SK-N-SH (cell line): ENCODE measurements around the gene EIF3K. TPM values are rescaled to one million over a fixed set of nuclear protein-coding genes. Genes with fewer than 3 reads are reported as not detected.

Experiments
- CTCF ChIA-PET: fragments of 300-600, 350-600 bp; formaldehyde crosslinking; extraction: SDS; loops from one replicate; lab custom pipeline; 2021; lab: Yijun Ruan, JAX
- POLR2A ChIA-PET: fragments of 350-600 bp; sonication (Branson Sonifier 250); formaldehyde crosslinking; extraction: SDS; loops from one replicate; lab custom pipeline; 2020; ENCODE audit warnings: antibody characterized with exemption, inconsistent platforms; lab: Yijun Ruan, JAX
- DNase-seq: peaks from one replicate; pipeline ENCODE4 v3.0.0; 2012
- H2AFZ ChIP-seq: fragments of 200-600 bp; sonication (generic); 2 replicates; pipeline ENCODE4 v1.8.1; 2016; ENCODE audit warnings: antibody characterized with exemption, mild to moderate bottlenecking, low read depth
- H3F3A ChIP-seq: fragments of 200-600 bp; sonication (generic); replicated peaks from 2 replicates; pipeline ENCODE3; 2016; ENCODE audit warnings: antibody characterized with exemption, mild to moderate bottlenecking; ENCODE audit not compliant: insufficient read depth
- H3K27ac ChIP-seq, 2 experiments: fragments of 200-500 bp in 1 of 2; fragments of 200-600 bp in 1 of 2; sonication (Bioruptor generic) in 1 of 2; sonication (generic), shearing (Covaris generic) in 1 of 2; 2 replicates each; pipeline versions ENCODE4 v1.5.1 to v1.6.1; 2014 to 2016; ENCODE audit warnings: low read depth in 2 of 2, inconsistent platforms in 1 of 2, low read length in 1 of 2, mild to moderate bottlenecking in 1 of 2, mixed read lengths in 1 of 2
- H3K27me3 ChIP-seq: fragments of 200-600 bp; sonication (generic), shearing (Covaris generic); 2 replicates; pipeline ENCODE4 v1.6.1; 2016; ENCODE audit warnings: mixed run types; ENCODE audit not compliant: insufficient read depth
- H3K36me3 ChIP-seq, 2 experiments: fragments of 200-500 bp in 1 of 2; fragments of 200-600 bp in 1 of 2; sonication (Bioruptor generic) in 1 of 2; sonication (generic) in 1 of 2; replicated peaks in 1 of 2; 2 replicates each; pipeline versions ENCODE3 to v1.5.1; 2014 to 2016; ENCODE audit warnings: low read length in 1 of 2, mild to moderate bottlenecking in 1 of 2; ENCODE audit not compliant: insufficient read depth in 2 of 2, control insufficient read depth in 1 of 2
- H3K4me1 ChIP-seq, 2 experiments: fragments of 200-500 bp in 1 of 2; fragments of 200-600 bp in 1 of 2; sonication (Bioruptor generic) in 1 of 2; sonication (generic), shearing (Covaris generic) in 1 of 2; 2 replicates each; pipeline versions ENCODE4 v1.5.1 to v1.6.1; 2014 to 2016; ENCODE audit warnings: low read depth in 1 of 2, low read length in 1 of 2, mixed run types in 1 of 2; ENCODE audit not compliant: insufficient read depth in 2 of 2, control insufficient read depth in 1 of 2
- H3K4me2 ChIP-seq: fragments of 200-600 bp; sonication (generic), shearing (Covaris generic); 2 replicates; pipeline ENCODE4 v1.6.1; 2017; ENCODE audit warnings: mixed run types
- H3K4me3 ChIP-seq, 2 experiments: fragments of 200-500 bp in 1 of 2; fragments of 200-600 bp in 1 of 2; sonication (Bioruptor generic) in 1 of 2; sonication (generic), shearing (Covaris generic) in 1 of 2; 2 replicates each; pipeline versions ENCODE4 v1.5.1 to v1.8.1; 2014 to 2016; ENCODE audit warnings: low read depth in 2 of 2, inconsistent platforms in 1 of 2, low read length in 1 of 2, mild to moderate bottlenecking in 1 of 2, mixed read lengths in 1 of 2, moderate library complexity in 1 of 2
- H3K79me2 ChIP-seq: fragments of 200-600 bp; sonication (generic); 2 replicates; pipeline ENCODE4 v1.8.1; 2017; ENCODE audit warnings: mild to moderate bottlenecking; ENCODE audit not compliant: insufficient read depth
- H3K9ac ChIP-seq: fragments of 200-600 bp; sonication (generic); 2 replicates; pipeline ENCODE4 v1.6.1; 2017; ENCODE audit warnings: mixed run types
- H3K9me2 ChIP-seq: fragments of 200-600 bp; sonication (generic); 2 replicates; pipeline ENCODE4 v1.6.1; 2017; ENCODE audit warnings: mixed run types
- H3K9me3 ChIP-seq: fragments of 200-600 bp; sonication (generic); 2 replicates; pipeline ENCODE4 v1.6.1; 2017; ENCODE audit warnings: mixed run types, mild to moderate bottlenecking, moderate library complexity
- H4K20me1 ChIP-seq: fragments of 200-600 bp; sonication (generic); 2 replicates; pipeline ENCODE4 v1.6.1; 2017; ENCODE audit warnings: mild to moderate bottlenecking, mixed run types; ENCODE audit not compliant: insufficient read depth
- EP300 ChIP-seq, 2 experiments: IDR thresholded peaks; 2 replicates each; pipeline versions ENCODE4 v1.4.0 to v1.6.1; 2012; ENCODE audit warnings: borderline replicate concordance in 1 of 2, low read depth in 1 of 2, low read length in 1 of 2
- FOSL2 ChIP-seq: IDR thresholded peaks from 2 replicates; pipeline ENCODE4 v1.4.0; 2012; ENCODE audit warnings: low read depth, mild to moderate bottlenecking, moderate library complexity, borderline replicate concordance
- FOXJ3 ChIP-seq: sonication (generic); formaldehyde crosslinking; IDR thresholded peaks from 2 replicates; pipeline ENCODE4 v1.5.1; 2020; ENCODE audit warnings: mild to moderate bottlenecking, missing genetic modification reagents
- GABPA ChIP-seq: IDR thresholded peaks from 2 replicates; pipeline ENCODE4 v1.4.0; 2012; ENCODE audit warnings: low read depth, mild to moderate bottlenecking
- GATA2 ChIP-seq: sonication (generic); formaldehyde crosslinking; IDR thresholded peaks from 2 replicates; pipeline ENCODE4 v1.5.0; 2020; ENCODE audit warnings: mild to moderate bottlenecking, missing genetic modification reagents
- MEF2A ChIP-seq: IDR thresholded peaks from 2 replicates; pipeline ENCODE4 v1.4.0; 2012; ENCODE audit warnings: low read depth, borderline replicate concordance
- NFIC ChIP-seq: IDR thresholded peaks from 2 replicates; pipeline ENCODE4 v1.4.0; 2012; ENCODE audit warnings: borderline replicate concordance
- NRF1 ChIP-seq: IDR thresholded peaks from 2 replicates; pipeline ENCODE4 v1.6.1; 2012; ENCODE audit warnings: low read depth, mild to moderate bottlenecking, low read length
- RCOR1 ChIP-seq: fragments of 150-350 bp; IDR thresholded peaks from 2 replicates; pipeline ENCODE4 v1.6.1; 2017; ENCODE audit warnings: antibody characterized with exemption, low read length
- YY1 ChIP-seq: IDR thresholded peaks from 2 replicates; pipeline ENCODE4 v1.4.0; 2012; ENCODE audit warnings: low read depth, mild to moderate bottlenecking
- WGBS: methylation state at CpG from one replicate; pipeline ENCODE4 v1.1.6; 2017; ENCODE audit warnings: low lambda C conversion rate; 5-methylcytosine and 5-hydroxymethylcytosine counted together
- polyA plus RNA-seq, 3 experiments: library from polyadenylated mRNA; depleted of rRNA; stranded (reverse); fragments of >200 nt; gene quantifications; 2 replicates each; pipeline ENCODE4 v1.2.3, GENCODE V29; 2012
- TF ChIP-seq, protein P1 (sequence below): fragments of 150-350 bp; IDR thresholded peaks from 2 replicates; pipeline ENCODE4 v1.6.1; 2017; ENCODE audit warnings: antibody characterized with exemption, low read length, low read depth, borderline replicate concordance
- TF ChIP-seq, protein P2 (sequence below): IDR thresholded peaks from 2 replicates; pipeline ENCODE4 v1.4.0; 2012; ENCODE audit warnings: low read depth
- TF ChIP-seq, protein P3 (sequence below): fragments of 200-600 bp; sonication (generic); IDR thresholded peaks from 2 replicates; pipeline ENCODE4 v1.6.1; 2017; ENCODE audit warnings: antibody characterized with exemption, mild to moderate bottlenecking, moderate library complexity
- TF ChIP-seq, protein P4 (sequence below): IDR thresholded peaks from 2 replicates; pipeline ENCODE4 v1.4.0; 2012; ENCODE audit warnings: low read depth, borderline replicate concordance

The EIF3K gene
- polyA plus RNA-seq, 1 of the 3 experiments (the other 2 are of a cell fraction): 484 TPM

DNA sequence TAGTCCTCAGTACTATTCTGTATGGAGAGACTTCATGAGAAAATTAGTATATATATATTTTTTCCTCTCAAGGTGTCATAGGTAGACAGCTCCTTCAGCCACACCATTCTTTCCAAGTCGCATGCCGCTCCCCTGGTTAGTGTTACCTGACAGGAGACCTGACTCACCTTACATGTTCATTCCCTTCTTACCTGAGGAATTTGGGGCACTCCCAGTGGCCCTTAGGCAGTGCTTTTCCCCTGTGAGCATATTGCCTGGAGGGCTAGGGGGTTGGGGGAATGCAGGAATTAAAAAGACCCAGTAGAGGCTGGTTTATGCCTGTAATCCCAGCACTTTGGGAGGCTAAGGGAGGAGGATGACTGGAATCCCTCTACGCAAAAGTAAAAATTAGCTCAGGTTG is 19.5 kb downstream of the EIF3K start (continued):
- no peak for TF ChIP-seq GABPA

DNA sequence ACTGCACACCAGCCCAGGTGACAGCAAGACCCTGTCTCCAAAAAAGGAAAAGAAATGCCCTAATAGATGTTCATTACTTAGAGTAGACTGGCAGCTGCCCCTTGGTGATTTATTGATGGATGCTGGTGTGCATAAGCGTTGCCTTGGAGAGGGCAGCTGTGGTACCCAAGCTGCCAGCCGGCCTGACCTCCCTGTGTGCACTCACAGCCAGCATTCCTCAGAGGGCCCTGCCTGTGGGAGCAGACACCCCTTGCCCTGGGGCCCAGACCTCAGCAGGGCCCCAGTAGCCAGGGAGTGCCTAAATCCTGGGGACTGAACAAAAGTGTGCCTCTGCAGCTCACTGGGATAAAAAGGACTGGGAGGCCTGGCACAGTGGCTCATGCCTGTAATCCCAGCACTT is 20.7 kb downstream of the EIF3K start:
- no peaks in the 10 kb centered on the region for H3K27me3 ChIP-seq
- no peaks in the 10 kb centered on the region for H3K9me3 ChIP-seq
- H3K79me2 ChIP-seq: peaks cover 5% of the 10 kb centered on the region; the same call in 1 of the 2 replicates
- WGBS: 94% methylated on average over 2 of the region's 2 CpGs
- no peak overlapping the region for H3K9ac ChIP-seq
- peaks cover 2% of the 10 kb centered on the region for H3F3A ChIP-seq
- no peaks in the 10 kb centered on the region for H4K20me1 ChIP-seq
- no peak overlapping the region for H2AFZ ChIP-seq
- no peaks in the 10 kb centered on the region; a peak in 1 of 4 replicates for H3K4me1 ChIP-seq
- no peaks in the 10 kb centered on the region for H3K9me2 ChIP-seq
- H3K4me2 ChIP-seq: no peak overlapping the region
- H3K27ac ChIP-seq: no peak overlapping the region
- ChIA-PET CTCF (interaction anchor here (0.9 to 8.7 kb wide), 3 partner anchors 72 to 237 kb away, joined by 3 to 73 read pairs (median 52); partner anchors contain the start of gene FAM98C), POLR2A (no interaction called here)
- H3K4me3 ChIP-seq: no peak overlapping the region
- no peak for DNase-seq
- TF ChIP-seq, protein P1, sequence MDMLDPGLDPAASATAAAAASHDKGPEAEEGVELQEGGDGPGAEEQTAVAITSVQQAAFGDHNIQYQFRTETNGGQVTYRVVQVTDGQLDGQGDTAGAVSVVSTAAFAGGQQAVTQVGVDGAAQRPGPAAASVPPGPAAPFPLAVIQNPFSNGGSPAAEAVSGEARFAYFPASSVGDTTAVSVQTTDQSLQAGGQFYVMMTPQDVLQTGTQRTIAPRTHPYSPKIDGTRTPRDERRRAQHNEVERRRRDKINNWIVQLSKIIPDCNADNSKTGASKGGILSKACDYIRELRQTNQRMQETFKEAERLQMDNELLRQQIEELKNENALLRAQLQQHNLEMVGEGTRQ: no peak
- TF ChIP-seq NFIC (no peak), MEF2A (no peak), NRF1 (no peak), GATA2 (CRISPR knock-in tag) (no peak), EP300 (IDR thresholded peaks at IDR 0.05; ENCODE audit: borderline replicate concordance in 1 of 2, low read depth in 1 of 2, low read length in 1 of 2) (no peak), YY1 (no peak), RCOR1 (no peak), FOSL2 (no peak), FOXJ3 (CRISPR knock-in tag) (no peak)
- TF ChIP-seq, protein P2, sequence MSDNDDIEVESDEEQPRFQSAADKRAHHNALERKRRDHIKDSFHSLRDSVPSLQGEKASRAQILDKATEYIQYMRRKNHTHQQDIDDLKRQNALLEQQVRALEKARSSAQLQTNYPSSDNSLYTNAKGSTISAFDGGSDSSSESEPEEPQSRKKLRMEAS: no peak
- TF ChIP-seq, protein P3, sequence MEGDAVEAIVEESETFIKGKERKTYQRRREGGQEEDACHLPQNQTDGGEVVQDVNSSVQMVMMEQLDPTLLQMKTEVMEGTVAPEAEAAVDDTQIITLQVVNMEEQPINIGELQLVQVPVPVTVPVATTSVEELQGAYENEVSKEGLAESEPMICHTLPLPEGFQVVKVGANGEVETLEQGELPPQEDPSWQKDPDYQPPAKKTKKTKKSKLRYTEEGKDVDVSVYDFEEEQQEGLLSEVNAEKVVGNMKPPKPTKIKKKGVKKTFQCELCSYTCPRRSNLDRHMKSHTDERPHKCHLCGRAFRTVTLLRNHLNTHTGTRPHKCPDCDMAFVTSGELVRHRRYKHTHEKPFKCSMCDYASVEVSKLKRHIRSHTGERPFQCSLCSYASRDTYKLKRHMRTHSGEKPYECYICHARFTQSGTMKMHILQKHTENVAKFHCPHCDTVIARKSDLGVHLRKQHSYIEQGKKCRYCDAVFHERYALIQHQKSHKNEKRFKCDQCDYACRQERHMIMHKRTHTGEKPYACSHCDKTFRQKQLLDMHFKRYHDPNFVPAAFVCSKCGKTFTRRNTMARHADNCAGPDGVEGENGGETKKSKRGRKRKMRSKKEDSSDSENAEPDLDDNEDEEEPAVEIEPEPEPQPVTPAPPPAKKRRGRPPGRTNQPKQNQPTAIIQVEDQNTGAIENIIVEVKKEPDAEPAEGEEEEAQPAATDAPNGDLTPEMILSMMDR: no peak
- TF ChIP-seq, protein P4, sequence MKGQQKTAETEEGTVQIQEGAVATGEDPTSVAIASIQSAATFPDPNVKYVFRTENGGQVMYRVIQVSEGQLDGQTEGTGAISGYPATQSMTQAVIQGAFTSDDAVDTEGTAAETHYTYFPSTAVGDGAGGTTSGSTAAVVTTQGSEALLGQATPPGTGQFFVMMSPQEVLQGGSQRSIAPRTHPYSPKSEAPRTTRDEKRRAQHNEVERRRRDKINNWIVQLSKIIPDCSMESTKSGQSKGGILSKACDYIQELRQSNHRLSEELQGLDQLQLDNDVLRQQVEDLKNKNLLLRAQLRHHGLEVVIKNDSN: no peak
- peaks cover 16 to 18% of the 10 kb centered on the region in 2 experiments for H3K36me3 ChIP-seq
